HG03045 (cell line): ENCODE results near the gene CLEC2D.
"Not testable (repeated sequence)": the region's sequence is repeated elsewhere in the genome, so short reads cannot be mapped to it uniquely, and the experiment has no call there.

ENCODE experiments used
- ATAC-seq: cut with Tn5 transposase; IDR thresholded peaks from one replicate; pipeline ENCODE4 v1.9.1; 2021; ENCODE audit warnings: mild to moderate bottlenecking, moderate library complexity; ENCODE audit not compliant: unreplicated experiment

CLEC2D gene

GRCh38 chr12:9699269-9699897 is 29.9 kb downstream of the CLEC2D start:
- no peak for ATAC-seq

- no peak for ATAC-seq
Observed at GRCh38 chr12:9699898-9700605, 30.5 kb downstream of the CLEC2D start.

DNA sequence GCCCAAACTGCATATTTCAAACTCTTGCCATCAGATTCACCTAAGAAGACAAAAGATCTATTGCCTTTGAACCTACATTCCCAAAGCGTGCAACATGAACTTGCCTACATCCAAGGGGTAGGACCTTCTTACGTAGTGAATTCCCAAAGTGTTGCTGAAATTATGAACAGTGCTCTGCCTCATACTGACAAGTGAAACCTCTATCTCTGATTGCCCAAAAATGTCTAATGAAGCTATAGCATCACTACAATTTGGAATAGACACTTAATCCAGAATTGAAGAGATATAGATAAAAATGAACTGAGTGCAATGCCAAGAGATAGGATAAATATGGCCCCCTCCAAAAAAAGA is 31.1 kb downstream of the CLEC2D start:
- ATAC-seq, result no peak

DNA sequence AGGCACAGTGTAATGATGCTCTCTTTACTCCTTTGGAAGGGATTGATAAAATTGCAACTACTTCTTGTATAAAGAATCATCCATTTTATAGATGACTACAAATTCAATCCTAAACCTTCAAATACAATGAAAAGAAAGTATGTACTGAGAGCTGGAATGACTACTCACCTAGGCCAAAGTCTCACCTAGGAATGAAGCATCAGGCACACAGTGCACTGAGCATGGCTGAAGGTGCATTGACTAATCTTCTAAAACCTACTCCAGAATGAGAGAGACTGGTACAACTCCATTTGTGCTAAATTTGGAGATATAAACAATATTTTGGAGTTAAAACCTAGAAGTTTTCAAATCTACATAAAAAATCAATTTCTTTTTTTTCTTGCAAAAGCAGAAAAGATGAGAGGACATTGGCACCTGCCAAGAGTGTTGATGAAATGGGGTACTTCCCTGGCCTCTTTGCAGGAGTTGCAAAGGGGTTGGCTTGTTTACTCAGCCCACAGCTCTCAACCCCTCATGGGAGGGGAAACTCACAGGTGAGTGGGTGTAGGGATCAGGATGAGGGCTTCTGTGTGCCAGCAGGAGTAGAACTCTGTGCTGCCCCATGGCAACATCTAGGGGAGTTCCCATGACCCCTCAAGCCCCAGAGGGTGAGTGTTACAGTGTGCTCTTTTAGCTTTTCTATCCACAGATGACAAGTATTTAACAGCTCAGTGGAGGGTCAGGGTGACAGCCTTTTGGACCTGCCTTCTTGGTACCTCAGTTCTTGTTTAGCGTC is 32.1 kb downstream of the CLEC2D start:
- ATAC-seq, result no peak

GRCh38 chr12:9702255-9702654 is 32.7 kb downstream of the CLEC2D start:
- ATAC-seq, result no peak

DNA sequence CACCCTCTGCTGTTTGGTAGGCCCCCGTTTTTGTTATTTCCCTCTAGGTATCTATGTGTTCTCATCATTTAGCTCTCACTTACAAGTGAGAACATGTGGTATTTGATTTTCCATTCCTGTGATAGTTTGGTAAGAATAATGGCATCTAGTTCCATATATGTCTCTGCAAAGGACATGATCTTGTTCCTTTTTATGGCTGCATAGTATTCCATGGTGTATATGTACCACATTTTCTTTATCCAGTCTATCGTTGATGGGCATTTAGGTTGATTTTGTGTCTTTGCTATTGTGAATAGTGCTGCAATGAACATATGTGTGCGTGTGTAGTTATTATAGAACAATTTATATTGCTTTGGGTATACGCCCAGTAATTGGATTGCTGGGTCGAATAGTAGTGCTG is 35.0 kb downstream of the CLEC2D start:
- not testable (repeated sequence) for ATAC-seq

DNA sequence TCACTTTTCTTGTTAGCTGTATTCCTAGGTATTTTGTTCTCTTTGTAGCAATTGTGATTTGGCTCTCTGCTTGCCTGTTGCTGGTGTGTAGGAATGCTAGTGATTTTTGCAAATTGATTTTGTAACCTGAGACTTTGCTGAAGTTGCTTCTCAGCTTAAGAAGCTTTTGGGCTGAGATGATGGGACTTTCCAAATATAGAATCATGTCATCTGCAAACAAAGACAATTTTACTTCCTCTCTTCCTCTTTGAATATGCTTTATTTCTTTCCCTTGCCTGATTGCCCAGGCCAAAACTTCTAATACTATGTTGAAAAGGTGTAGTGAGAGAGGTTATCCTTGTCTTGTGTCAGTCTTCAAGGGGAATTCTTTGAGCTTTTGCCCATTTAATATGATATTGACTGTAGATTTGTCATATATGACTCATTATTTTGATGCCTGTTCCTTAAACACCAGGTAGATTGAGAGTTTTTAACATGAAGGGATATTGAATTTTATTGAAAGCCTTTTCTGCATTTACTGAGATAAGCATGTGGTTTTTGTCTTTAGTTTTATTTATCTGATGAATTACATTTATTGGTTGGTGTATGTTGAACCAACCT is 36.7 kb downstream of the CLEC2D start:
- ATAC-seq, result no peak

- no peak for ATAC-seq
Observed at GRCh38 chr12:9707356-9707755, 37.8 kb downstream of the CLEC2D start.

- ATAC-seq, result no peak
Observed at GRCh38 chr12:9707864-9708808, 38.6 kb downstream of the CLEC2D start.

DNA sequence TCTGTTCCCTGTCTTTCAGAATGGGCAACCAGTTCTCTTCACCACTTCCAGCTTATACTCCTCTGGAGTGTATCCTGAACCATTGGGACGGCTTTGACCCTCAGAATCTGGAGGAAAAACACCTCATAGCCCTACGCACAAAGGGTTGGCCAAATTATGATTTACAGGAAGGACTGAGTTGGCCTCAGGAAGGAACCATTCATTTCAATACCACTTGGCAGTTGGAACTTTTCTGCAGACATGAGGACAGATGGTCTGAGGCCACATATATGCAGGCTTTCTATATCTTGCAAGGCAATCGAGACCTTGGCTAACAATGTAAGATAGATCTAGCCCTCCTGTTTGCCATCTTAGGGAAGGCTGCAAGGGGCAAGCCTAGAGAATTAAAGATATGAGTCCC is 39.3 kb downstream of the CLEC2D start:
- no peak for ATAC-seq

DNA sequence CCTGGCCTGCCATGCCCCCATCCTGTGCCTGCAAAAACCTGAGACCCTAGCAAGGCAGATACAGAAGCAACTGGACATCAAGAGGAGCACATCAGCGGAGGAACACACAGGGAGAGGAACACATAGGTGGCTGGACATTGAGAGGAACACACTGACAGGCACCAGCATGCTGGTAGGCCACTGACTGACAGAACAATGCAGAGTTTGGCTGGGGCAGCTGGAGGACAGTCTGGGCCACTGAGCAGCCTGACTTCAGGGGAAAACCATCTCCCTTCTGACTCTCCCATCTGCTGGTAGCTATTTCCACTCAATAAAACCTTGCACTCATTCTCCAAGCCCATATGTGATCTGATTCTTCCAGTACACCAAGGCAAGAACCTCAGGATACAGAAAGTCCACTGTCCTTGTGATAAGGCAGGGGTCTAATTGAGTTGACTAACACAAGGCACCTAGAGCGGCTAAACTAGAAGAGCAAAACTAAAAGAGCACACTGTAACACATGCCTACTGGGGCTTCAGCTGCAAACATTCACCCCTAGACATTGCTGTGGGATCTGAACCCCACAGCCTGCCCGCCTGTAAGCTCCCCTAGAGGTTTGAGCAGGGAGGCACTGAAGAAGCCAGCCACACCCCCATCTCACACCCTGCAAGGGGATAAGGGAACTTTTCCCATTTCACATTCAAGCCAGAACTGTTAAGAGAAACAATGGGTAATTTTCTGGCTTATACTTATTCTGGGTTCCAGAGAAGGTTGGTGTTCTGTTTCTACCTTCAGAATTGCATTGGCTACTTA is 41.3 kb downstream of the CLEC2D start:
- no peak for ATAC-seq

GRCh38 chr12:9711664-9712063 is 42.2 kb downstream of the CLEC2D start:
- ATAC-seq, result no peak

- ATAC-seq, result peak; percentile 64
Observed at GRCh38 chr12:9713032-9713558, 43.6 kb downstream of the CLEC2D start.

- ATAC-seq, result no peak
Observed at GRCh38 chr12:9717070-9717925, 47.8 kb downstream of the CLEC2D start.

- ATAC-seq, result no peak
Observed at GRCh38 chr12:9718968-9719367, 49.5 kb downstream of the CLEC2D start.

DNA sequence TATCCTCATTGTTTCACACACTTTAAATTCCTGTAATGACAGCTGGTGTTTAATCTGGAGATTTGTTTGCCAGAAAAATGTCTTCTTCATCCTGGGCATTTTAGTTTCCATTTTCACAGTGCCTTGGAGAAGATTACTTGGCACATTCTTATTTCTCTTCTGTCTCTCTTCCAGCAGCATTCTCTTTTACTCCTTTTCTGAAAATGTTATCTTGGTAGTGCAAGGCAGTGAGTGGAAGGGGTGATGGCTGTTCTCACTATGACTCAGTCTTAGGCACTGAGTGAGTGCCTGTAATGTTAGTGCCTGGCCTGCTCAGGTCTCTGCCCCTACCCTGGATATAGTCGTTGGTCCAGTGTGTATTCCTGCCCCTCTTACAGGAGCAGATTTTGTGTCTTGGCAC is 50.3 kb downstream of the CLEC2D start:
- no peak for ATAC-seq

- ATAC-seq, result peak; percentile 74
Observed at GRCh38 chr12:9721394-9722092, 52.0 kb downstream of the CLEC2D start.

DNA sequence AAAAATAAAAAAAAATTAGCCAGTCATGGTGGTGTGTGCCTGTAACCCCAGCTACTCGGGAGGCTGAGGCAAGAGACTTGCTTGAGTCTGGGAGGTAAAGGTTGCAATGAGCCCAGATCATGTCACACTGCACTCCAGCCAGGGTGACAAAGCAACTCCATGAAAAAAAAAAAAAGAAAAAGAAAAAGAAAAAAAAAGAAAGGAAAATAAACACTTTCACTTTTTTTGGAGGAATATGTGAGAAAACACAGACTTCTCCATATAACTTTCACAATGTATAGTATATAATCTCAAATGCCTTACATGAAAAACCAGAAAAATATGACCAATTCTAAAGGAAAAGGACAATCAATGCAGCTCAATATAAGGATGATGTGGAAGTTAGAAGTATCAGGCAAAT is 54.5 kb downstream of the CLEC2D start:
- no peak for ATAC-seq
